WTC11 (cell line): ENCODE measurements around the gene LILRB2.

Source experiments
- CTCF ChIP-seq: fragments of 200-600 bp; IDR thresholded peaks from 2 replicates; pipeline ENCODE4 v1.8.0; 2022; ENCODE audit warnings: antibody characterized with exemption
- ESRRA ChIP-seq: sonication (generic); formaldehyde crosslinking; IDR thresholded peaks from 2 replicates; pipeline ENCODE4 v1.8.1; 2022; ENCODE audit warnings: mild to moderate bottlenecking, missing genetic modification reagents, borderline replicate concordance
- MYBL2 ChIP-seq: sonication (generic); formaldehyde crosslinking; IDR thresholded peaks from 2 replicates; pipeline ENCODE4 v1.8.1; 2023; ENCODE audit warnings: mild to moderate bottlenecking, moderate library complexity, missing genetic modification reagents
- NR3C1 ChIP-seq: sonication (generic); formaldehyde crosslinking; conservative IDR thresholded peaks from 2 replicates; pipeline ENCODE4 v1.8.1; 2023; ENCODE audit warnings: low read depth, mild to moderate bottlenecking, missing genetic modification reagents
- SP1 ChIP-seq: sonication (generic); formaldehyde crosslinking; conservative IDR thresholded peaks from 2 replicates; pipeline ENCODE4 v1.8.1; 2022; ENCODE audit warnings: missing genetic modification reagents
- USF1 ChIP-seq: sonication (generic); formaldehyde crosslinking; IDR thresholded peaks from 2 replicates; pipeline ENCODE4 v1.8.0; 2022; ENCODE audit warnings: mild to moderate bottlenecking, missing genetic modification reagents

- no peak for TF ChIP-seq CTCF
- no peak for TF ChIP-seq ESRRA (CRISPR knock-in tag)
- TF ChIP-seq SP1 (CRISPR knock-in tag): no peak
- TF ChIP-seq NR3C1 (CRISPR knock-in tag): no peak
- no peak for TF ChIP-seq MYBL2 (CRISPR knock-in tag)
- TF ChIP-seq USF1 (CRISPR knock-in tag): no peak
Measured at GRCh38 chr19:54319049-54319448, 38.1 kb upstream of the LILRB2 start.
